ENCODE results near the gene FARP2. TPM values are rescaled to one million over a fixed set of nuclear protein-coding genes. Genes with fewer than 3 reads are reported as not detected.

The FARP2 gene
- total and polyA plus RNA-seq, 2 of the 13 experiments (the other 11 are each of a cell fraction or from before 2014, with no cell fraction given), result 28.0 to 45.4 TPM

GRCh38 chr2:241534701-241535375, 178.8 kb downstream of the FARP2 start (continued):
- TF ChIP-seq, protein P1, sequence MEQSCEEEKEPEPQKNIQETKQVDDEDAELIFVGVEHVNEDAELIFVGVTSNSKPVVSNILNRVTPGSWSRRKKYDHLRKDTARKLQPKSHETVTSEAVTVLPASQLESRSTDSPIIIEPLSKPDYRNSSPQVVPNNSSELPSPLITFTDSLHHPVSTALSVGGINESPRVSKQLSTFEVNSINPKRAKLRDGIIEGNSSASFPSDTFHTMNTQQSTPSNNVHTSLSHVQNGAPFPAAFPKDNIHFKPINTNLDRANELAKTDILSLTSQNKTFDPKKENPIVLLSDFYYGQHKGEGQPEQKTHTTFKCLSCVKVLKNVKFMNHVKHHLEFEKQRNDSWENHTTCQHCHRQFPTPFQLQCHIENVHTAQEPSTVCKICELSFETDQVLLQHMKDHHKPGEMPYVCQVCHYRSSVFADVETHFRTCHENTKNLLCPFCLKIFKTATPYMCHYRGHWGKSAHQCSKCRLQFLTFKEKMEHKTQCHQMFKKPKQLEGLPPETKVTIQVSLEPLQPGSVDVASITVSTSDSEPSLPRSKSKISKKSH (CRISPR knock-in tag; IDR thresholded peaks at IDR 0.05; ENCODE audit: borderline replicate concordance), result no peak
- TF ChIP-seq MAFF (IDR thresholded peaks at IDR 0.05; ENCODE audit: low read depth, low read length), result no peak
- TF ChIP-seq ADNP (CRISPR knock-in tag; IDR thresholded peaks at IDR 0.05), result no peak
- TF ChIP-seq ELF1 (CRISPR knock-in tag; IDR thresholded peaks at IDR 0.05), result peak; percentile 45; the same call in 1 of the 2 replicates
- no peak for TF ChIP-seq LCORL (IDR thresholded peaks at IDR 0.05)
- peak; percentile 87 for TF ChIP-seq LCORL (CRISPR knock-in tag; IDR thresholded peaks at IDR 0.05)
- 0 out of 2 replicates have a peak, but pooled peaks have one; percentile 17 for TF ChIP-seq SOX5 (CRISPR knock-in tag; IDR thresholded peaks at IDR 0.05; ENCODE audit: borderline replicate concordance)
- TF ChIP-seq ZNF549 (CRISPR knock-in tag; IDR thresholded peaks at IDR 0.05), result no peak
- no peak for TF ChIP-seq BRD4 (CRISPR knock-in tag; IDR thresholded peaks at IDR 0.05)
- peak; percentile 36; the same call in 1 of the 2 replicates for TF ChIP-seq KDM2A (CRISPR knock-in tag; IDR thresholded peaks at IDR 0.05; ENCODE audit: borderline replicate concordance, low read depth)
- peak; percentile 94 for TF ChIP-seq RXRB (CRISPR knock-in tag; IDR thresholded peaks at IDR 0.05; ENCODE audit: borderline replicate concordance)
- no peak for TF ChIP-seq THAP11 (CRISPR knock-in tag; IDR thresholded peaks at IDR 0.05)
- TF ChIP-seq MED8 (CRISPR knock-in tag; IDR thresholded peaks at IDR 0.05; ENCODE audit: insufficient replicate concordance), result no peak
- TF ChIP-seq, protein P2, sequence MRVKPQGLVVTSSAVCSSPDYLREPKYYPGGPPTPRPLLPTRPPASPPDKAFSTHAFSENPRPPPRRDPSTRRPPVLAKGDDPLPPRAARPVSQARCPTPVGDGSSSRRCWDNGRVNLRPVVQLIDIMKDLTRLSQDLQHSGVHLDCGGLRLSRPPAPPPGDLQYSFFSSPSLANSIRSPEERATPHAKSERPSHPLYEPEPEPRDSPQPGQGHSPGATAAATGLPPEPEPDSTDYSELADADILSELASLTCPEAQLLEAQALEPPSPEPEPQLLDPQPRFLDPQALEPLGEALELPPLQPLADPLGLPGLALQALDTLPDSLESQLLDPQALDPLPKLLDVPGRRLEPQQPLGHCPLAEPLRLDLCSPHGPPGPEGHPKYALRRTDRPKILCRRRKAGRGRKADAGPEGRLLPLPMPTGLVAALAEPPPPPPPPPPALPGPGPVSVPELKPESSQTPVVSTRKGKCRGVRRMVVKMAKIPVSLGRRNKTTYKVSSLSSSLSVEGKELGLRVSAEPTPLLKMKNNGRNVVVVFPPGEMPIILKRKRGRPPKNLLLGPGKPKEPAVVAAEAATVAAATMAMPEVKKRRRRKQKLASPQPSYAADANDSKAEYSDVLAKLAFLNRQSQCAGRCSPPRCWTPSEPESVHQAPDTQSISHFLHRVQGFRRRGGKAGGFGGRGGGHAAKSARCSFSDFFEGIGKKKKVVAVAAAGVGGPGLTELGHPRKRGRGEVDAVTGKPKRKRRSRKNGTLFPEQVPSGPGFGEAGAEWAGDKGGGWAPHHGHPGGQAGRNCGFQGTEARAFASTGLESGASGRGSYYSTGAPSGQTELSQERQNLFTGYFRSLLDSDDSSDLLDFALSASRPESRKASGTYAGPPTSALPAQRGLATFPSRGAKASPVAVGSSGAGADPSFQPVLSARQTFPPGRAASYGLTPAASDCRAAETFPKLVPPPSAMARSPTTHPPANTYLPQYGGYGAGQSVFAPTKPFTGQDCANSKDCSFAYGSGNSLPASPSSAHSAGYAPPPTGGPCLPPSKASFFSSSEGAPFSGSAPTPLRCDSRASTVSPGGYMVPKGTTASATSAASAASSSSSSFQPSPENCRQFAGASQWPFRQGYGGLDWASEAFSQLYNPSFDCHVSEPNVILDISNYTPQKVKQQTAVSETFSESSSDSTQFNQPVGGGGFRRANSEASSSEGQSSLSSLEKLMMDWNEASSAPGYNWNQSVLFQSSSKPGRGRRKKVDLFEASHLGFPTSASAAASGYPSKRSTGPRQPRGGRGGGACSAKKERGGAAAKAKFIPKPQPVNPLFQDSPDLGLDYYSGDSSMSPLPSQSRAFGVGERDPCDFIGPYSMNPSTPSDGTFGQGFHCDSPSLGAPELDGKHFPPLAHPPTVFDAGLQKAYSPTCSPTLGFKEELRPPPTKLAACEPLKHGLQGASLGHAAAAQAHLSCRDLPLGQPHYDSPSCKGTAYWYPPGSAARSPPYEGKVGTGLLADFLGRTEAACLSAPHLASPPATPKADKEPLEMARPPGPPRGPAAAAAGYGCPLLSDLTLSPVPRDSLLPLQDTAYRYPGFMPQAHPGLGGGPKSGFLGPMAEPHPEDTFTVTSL (CRISPR knock-in tag; IDR thresholded peaks at IDR 0.05; ENCODE audit: borderline replicate concordance), result no peak
- no peak for TF ChIP-seq FOXA1 (IDR thresholded peaks at IDR 0.05)
- no peak for TF ChIP-seq FOXA1 (CRISPR knock-in tag; IDR thresholded peaks at IDR 0.05)
- TF ChIP-seq RARG (CRISPR knock-in tag; IDR thresholded peaks at IDR 0.05; ENCODE audit: low read depth), result no peak
- no peak for TF ChIP-seq AGO1 (IDR thresholded peaks at IDR 0.05; ENCODE audit: low read depth, low read length, poor library complexity, severe bottlenecking)
- TF ChIP-seq EP300 (IDR thresholded peaks at IDR 0.05; ENCODE audit: low read depth in 2 of 2, low read length in 2 of 2), result peak in 1 of 2 experiments; percentile 49; a peak in 1 of 4 replicates
- no peak for TF ChIP-seq EP300 (CRISPR knock-in tag; IDR thresholded peaks at IDR 0.05; ENCODE audit: borderline replicate concordance)
- TF ChIP-seq SPEN (CRISPR knock-in tag; IDR thresholded peaks at IDR 0.05; ENCODE audit: low read depth), result no peak
- TF ChIP-seq ZFP36L1 (CRISPR knock-in tag; IDR thresholded peaks at IDR 0.05), result no peak
- no peak for TF ChIP-seq SNAPC2 (CRISPR knock-in tag; IDR thresholded peaks at IDR 0.05)
- TF ChIP-seq, protein P3, sequence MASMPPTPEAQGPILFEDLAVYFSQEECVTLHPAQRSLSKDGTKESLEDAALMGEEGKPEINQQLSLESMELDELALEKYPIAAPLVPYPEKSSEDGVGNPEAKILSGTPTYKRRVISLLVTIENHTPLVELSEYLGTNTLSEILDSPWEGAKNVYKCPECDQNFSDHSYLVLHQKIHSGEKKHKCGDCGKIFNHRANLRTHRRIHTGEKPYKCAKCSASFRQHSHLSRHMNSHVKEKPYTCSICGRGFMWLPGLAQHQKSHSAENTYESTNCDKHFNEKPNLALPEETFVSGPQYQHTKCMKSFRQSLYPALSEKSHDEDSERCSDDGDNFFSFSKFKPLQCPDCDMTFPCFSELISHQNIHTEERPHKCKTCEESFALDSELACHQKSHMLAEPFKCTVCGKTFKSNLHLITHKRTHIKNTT (CRISPR knock-in tag; IDR thresholded peaks at IDR 0.05), result no peak

Data from HepG2 (cell line).